Adipose tissue (tissue), 3 donors: ENCODE data around the gene TRMT61B. TPM values are rescaled to one million over a fixed set of nuclear protein-coding genes. Genes with fewer than 3 reads are reported as not detected.
A peak's percentile ranks its signal among the peaks of the same experiment; 100 is the strongest.

Experiments
- H3K27ac ChIP-seq: one replicate; pipeline ENCODE4 v1.5.1; 2013; ENCODE audit warnings: low read depth, low read length
- WGBS, 3 donors: extraction: QIAGEN DNeasy Blood & Tissue Kit; methylation state at CpG; one replicate each; pipeline ENCODE4 v1.1.7; 2013; 5-methylcytosine and 5-hydroxymethylcytosine counted together
- polyA plus RNA-seq, 3 donors: library from polyadenylated mRNA; stranded (reverse); fragments of 200-250 nt; gene quantifications; one replicate each; pipeline ENCODE4 v1.2.3, GENCODE V29; 2013
- donor health status: healthy with polysubstance abuse.
- donor health status: Bipolar disorder and iron deficiency.
- donor health status: healthy.

TRMT61B gene
- 10 to 100 TPM in 2 of 3 donors, 1 to 10 TPM in 1; 5.0 to 21.5 (median 10.5) TPM for polyA plus RNA-seq

- WGBS, 3 donors: 0 to 1% (median 0%) methylated on average over 57 of the region's 57 CpGs
- H3K27ac ChIP-seq: no peak within 1 kb of the TSS
Measured at GRCh38 chr2:28870146-28870891, at the start of gene TRMT61B. Gene TRMT61B, minus strand, starts transcription at chr2:28870309. Its CDS starts 32 bp downstream, at chr2:28870277.

- WGBS, 3 donors: 88 to 92% (median 89%) methylated on average over 1 of the region's 1 CpG
Measured at GRCh38 chr2:28915939-28916338, 45.8 kb upstream of the TRMT61B start.

GRCh38 chr2:28909655-28910353 is 39.7 kb upstream of the TRMT61B start:
- 84 to 95% (median 91%) methylated on average over 6 of the region's 6 CpGs for WGBS, 3 donors
- no peak overlapping the region for H3K27ac ChIP-seq

More at GRCh38 chr2:28915939-28916338, 45.8 kb upstream of the TRMT61B start:
- no peak overlapping the region for H3K27ac ChIP-seq

GRCh38 chr2:28908172-28908571 is 38.1 kb upstream of the TRMT61B start:
- no peak overlapping the region for H3K27ac ChIP-seq
- 0 to 51% (median 26%) methylated on average over 1 of the region's 1 CpG for WGBS, 3 donors

DNA sequence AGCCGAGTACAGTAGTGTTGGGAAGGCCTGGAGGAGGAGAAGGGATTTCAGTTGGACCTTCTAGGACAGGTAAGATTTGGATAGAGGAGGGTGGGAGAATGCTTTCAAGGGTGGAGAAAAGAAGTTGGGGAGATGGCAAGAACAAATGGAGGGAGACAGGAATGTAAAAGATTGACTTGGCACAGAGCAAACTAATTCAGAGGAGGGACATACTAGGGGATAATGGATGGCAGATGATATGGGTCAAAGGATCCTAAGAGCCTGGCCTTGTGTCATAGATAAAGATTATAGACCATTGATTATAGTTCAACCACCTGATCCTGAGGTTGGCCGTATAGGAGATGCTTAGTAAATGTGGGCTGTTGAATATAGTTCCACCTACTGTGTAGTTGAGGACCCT is 36.7 kb upstream of the TRMT61B start:
- no peak overlapping the region for H3K27ac ChIP-seq
- 94 to 99% (median 98%) methylated on average over 2 of the region's 2 CpGs for WGBS, 3 donors

GRCh38 chr2:28906376-28906775 is 36.3 kb upstream of the TRMT61B start:
- H3K27ac ChIP-seq: no peak overlapping the region
- 87 to 94% (median 92%) methylated on average over 4 of the region's 4 CpGs for WGBS, 3 donors

GRCh38 chr2:28905533-28905932 is 35.4 kb upstream of the TRMT61B start:
- H3K27ac ChIP-seq: no peak overlapping the region
- WGBS, 3 donors: 92 to 98% (median 94%) methylated on average over 3 of the region's 3 CpGs

DNA sequence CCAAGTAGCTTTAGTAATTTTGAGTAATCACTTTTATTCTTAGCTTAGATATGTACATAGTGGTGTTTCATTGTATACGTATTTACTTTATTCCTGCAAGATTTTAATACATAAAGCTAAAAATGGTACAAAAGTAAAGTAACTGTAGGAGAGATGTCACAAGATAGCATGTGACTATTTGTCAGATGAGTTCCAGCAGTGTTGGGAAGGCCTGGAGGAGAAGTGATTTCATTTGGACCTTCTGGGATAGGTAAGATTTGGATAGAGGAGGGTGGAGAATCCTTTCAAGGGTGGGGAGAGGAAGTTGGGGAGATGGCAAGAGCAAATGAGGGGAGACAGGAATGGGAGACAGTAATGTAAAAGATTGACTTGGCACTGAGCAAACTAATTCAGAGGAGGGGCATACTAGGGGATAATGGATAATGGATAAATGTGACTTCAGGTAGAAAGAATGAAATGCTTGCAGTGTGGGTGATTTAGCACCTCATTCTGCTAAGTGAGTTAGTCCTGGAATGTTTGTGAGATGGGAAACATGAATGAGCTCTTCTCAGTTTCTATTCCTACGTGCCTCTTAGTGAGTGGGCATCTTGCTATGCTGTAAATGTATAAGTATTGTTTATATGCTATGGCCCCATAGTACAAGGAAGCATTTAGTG is 34.8 kb upstream of the TRMT61B start:
- WGBS, 3 donors: 92 to 97% (median 92%) methylated on average over 2 of the region's 2 CpGs

DNA sequence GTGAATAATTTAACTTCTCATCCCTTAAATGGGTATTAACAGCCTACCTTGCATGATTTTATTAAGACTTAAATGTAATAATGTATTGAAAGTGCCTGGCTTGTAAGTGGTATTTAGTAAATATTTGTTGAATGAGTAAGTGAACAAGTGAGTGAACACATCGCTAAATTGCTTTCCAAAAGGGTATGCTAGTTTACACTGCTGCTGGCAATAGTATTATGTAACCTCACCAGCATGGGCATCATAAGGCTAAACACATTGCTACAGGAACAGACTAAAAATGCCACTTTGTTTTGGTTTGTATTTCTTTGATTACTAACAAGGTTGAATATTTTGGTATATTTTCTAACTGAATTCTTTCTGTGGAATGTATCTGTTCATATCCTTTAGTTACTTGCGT is 34.2 kb upstream of the TRMT61B start:
- WGBS, 3 donors: 60 to 85% (median 85%) methylated on average over 2 of the region's 2 CpGs
- H3K27ac ChIP-seq: no peak overlapping the region

More for the DNA sequence above, 34.8 kb upstream of the TRMT61B start:
- H3K27ac ChIP-seq: no peak overlapping the region

DNA sequence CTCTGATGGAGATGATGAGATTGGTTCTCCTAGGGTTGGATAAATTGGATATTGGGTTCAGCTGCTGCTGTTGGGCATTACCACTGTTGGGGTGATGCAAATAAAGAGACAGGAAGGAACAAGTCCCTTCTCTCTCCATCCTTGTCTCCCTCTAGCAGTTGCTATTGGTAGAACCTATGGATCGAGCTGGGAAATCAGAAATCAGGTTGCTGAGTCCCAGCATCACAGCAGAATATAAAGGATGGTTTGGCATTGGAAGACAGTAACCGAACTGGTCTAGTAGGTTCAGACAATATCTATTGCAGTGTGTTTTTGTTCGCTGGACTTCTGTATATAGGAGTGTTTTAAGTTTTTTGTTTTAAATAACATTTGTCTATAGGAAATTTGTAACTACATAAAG is 32.5 kb upstream of the TRMT61B start:
- 89 to 95% (median 95%) methylated on average over 3 of the region's 3 CpGs for WGBS, 3 donors
- no peak overlapping the region for H3K27ac ChIP-seq

- no peak overlapping the region for H3K27ac ChIP-seq
- WGBS, 3 donors: 62 to 81% (median 63%) methylated on average over 1 of the region's 1 CpG
Measured at GRCh38 chr2:28901841-28902240, 31.7 kb upstream of the TRMT61B start.

DNA sequence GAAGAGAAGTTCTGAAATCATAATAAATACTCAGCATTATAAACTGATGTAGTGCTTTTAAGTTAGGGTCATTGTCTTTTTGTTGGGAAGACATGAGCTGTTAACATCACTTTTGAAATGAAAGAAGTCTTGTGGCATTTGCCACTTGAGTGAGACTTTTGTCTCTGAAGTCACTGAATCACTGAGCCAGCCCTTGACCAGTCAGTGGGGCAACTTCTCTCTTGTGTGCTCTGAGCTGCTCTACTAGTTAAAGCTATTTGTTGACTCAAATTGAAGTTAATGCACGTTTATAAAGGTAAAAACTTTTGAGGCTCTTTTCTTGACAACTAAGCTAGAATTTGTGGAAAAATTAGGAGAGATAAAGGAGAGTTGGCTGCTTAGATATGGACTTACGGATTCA is 31.1 kb upstream of the TRMT61B start:
- WGBS, 3 donors: 62 to 72% (median 70%) methylated on average over 2 of the region's 2 CpGs
- H3K27ac ChIP-seq: no peak overlapping the region

- H3K27ac ChIP-seq: no peak overlapping the region
- 44 to 52% (median 46%) methylated on average over 1 of the region's 1 CpG for WGBS, 3 donors
Measured at GRCh38 chr2:28898048-28898447, 27.9 kb upstream of the TRMT61B start.

GRCh38 chr2:28896906-28897305 is 26.8 kb upstream of the TRMT61B start:
- H3K27ac ChIP-seq: no peak overlapping the region
- 72 to 78% (median 75%) methylated on average over 2 of the region's 2 CpGs for WGBS, 3 donors

- WGBS, 3 donors: 0 to 1% (median 1%) methylated on average over 19 of the region's 19 CpGs
- H3K27ac ChIP-seq: peak overlapping the region; percentile 73
Measured at GRCh38 chr2:28895189-28895893, 25.2 kb upstream of the TRMT61B start.

DNA sequence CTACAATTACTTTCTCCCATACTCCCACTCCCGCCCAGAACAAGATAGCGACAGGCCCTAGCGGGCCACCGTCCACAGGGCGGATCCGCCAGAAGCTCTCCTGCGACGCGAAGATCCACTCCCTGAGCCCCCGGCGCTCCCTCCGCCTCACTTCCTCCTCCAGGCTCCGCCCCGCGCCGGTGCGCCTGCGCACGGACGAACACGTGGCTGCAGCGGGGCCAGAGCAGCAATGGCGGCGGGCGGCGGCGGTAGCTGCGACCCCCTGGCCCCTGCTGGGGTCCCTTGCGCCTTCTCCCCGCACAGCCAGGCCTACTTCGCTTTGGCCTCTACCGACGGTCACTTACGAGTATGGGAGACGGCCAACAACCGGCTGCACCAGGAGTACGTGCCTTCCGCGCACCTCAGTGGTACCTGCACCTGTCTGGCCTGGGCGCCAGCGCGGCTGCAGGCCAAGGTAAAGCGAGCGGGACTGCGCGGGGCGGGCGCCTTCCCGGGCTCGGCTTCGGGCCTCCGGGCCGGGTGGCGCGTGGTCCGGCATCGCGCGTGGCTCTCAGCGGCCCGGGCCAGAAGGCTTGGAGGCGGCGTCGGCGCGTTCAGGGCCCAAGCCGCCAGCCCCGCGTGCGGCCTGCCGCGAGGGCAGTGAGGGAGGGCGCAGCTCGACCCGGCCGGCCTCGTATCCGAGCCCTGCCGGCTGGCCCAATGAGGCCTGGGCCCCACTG is 24.5 kb upstream of the TRMT61B start, which contains the start of gene WDR43:
WDR43 (plus strand) TSS at position 198 of the 719 bp plus-strand sequence; CDS start at position 230, 32 bp downstream.
- H3K27ac ChIP-seq: peak within 1 kb of the TSS; percentile 73
- WGBS, 3 donors: 0 to 1% (median 0%) methylated on average over 49 to 79 of the region's 79 CpGs

GRCh38 chr2:28893488-28893887 is 23.4 kb upstream of the TRMT61B start:
- 91 to 95% (median 94%) methylated on average over 21 of the region's 21 CpGs for WGBS, 3 donors
- no peak overlapping the region for H3K27ac ChIP-seq

- WGBS, 3 donors: 81 to 100% (median 96%) methylated on average over 1 of the region's 1 CpG
- H3K27ac ChIP-seq: no peak overlapping the region
Measured at GRCh38 chr2:28880193-28880592, 10.1 kb upstream of the TRMT61B start.
